HEK293 (cell line): ENCODE measurements around the gene BLVRB.

Source experiments
- CTCF ChIA-PET: fragments of 350-600 bp; formaldehyde crosslinking; extraction: SDS; loops from one replicate; lab custom pipeline; 2021; ENCODE audit warnings: antibody characterized with exemption; lab: Yijun Ruan, JAX
- POLR2A ChIA-PET: fragments of 300-600 bp; formaldehyde crosslinking; extraction: SDS; loops from one replicate; lab custom pipeline; 2020; ENCODE audit warnings: antibody characterized with exemption, inconsistent platforms; lab: Yijun Ruan, JAX
- H3K27ac ChIP-seq: fragments of 200-500 bp; sonication (Bioruptor generic); 2 replicates; pipeline ENCODE4 v1.5.1; 2014; ENCODE audit warnings: low read depth, low read length, control low read depth, inconsistent platforms; ENCODE audit errors: extremely low read depth
- H3K36me3 ChIP-seq, 2 experiments: fragments of 200-500 bp in 1 of 2; sonication (Bioruptor generic) in 1 of 2; 1 replicate in 1 of 2; 2 replicates in 1 of 2; pipeline ENCODE4 v1.5.1; 2014 to 2017; ENCODE audit warnings: inconsistent platforms in 2 of 2, low read length in 2 of 2; ENCODE audit not compliant: control insufficient read depth in 2 of 2, insufficient read depth in 1 of 2
- H3K4me1 ChIP-seq: fragments of 200-500 bp; sonication (Bioruptor generic); 2 replicates; pipeline ENCODE4 v1.5.1; 2014; ENCODE audit warnings: mild to moderate bottlenecking, low read length, inconsistent platforms; ENCODE audit not compliant: control insufficient read depth, insufficient read depth
- H3K4me3 ChIP-seq: 2 replicates; pipeline ENCODE4 v1.5.1; 2011; ENCODE audit warnings: low read depth, mild to moderate bottlenecking, control low read depth, low read length, moderate library complexity
- H3K9me3 ChIP-seq: fragments of 200-500 bp; sonication (Bioruptor generic); 2 replicates; pipeline ENCODE4 v1.5.1; 2014; ENCODE audit warnings: low read depth, low read length, inconsistent platforms; ENCODE audit not compliant: control insufficient read depth, insufficient read depth
- BCL11B ChIP-seq: fragments of 450-650 bp; formaldehyde crosslinking; IDR thresholded peaks from 2 replicates; pipeline ENCODE4 v1.5.1; 2016; ENCODE audit warnings: low read depth, missing biosample characterization, missing genetic modification characterization
- EGR2 ChIP-seq: fragments of 450-650 bp; formaldehyde crosslinking; IDR thresholded peaks from 2 replicates; pipeline ENCODE4 v1.5.1; 2016; ENCODE audit warnings: low read depth, missing biosample characterization, missing genetic modification characterization
- KLF9 ChIP-seq: fragments of 450-650 bp; formaldehyde crosslinking; IDR thresholded peaks from 2 replicates; pipeline ENCODE4 v1.5.1; 2016; ENCODE audit warnings: missing biosample characterization, missing genetic modification characterization, low read depth
- RBAK ChIP-seq: fragments of 450-650 bp; formaldehyde crosslinking; IDR thresholded peaks from 2 replicates; pipeline ENCODE4 v1.5.1; 2016; ENCODE audit warnings: missing biosample characterization, missing genetic modification characterization
- SALL2 ChIP-seq: fragments of 450-650 bp; formaldehyde crosslinking; IDR thresholded peaks from 2 replicates; pipeline ENCODE4 v1.5.0; 2017; ENCODE audit warnings: missing biosample characterization, mild to moderate bottlenecking, missing genetic modification characterization, borderline replicate concordance
- ZBTB26 ChIP-seq: fragments of 450-650 bp; formaldehyde crosslinking; optimal IDR thresholded peaks from 2 replicates; pipeline ENCODE3; 2016; ENCODE audit warnings: missing biosample characterization, mild to moderate bottlenecking, missing genetic modification characterization
- ZNF121 ChIP-seq: fragments of 450-650 bp; formaldehyde crosslinking; IDR thresholded peaks from 2 replicates; pipeline ENCODE4 v1.5.1; 2016; ENCODE audit warnings: missing biosample characterization, missing genetic modification characterization
- ZNF223 ChIP-seq: fragments of 450-650 bp; formaldehyde crosslinking; IDR thresholded peaks from 2 replicates; pipeline ENCODE4 v1.5.1; 2016; ENCODE audit warnings: missing biosample characterization, missing genetic modification characterization
- ZNF280D ChIP-seq: fragments of 450-650 bp; formaldehyde crosslinking; IDR thresholded peaks from 2 replicates; pipeline ENCODE4 v1.5.1; 2016; ENCODE audit warnings: missing biosample characterization, missing genetic modification characterization
- ZNF366 ChIP-seq: fragments of 450-650 bp; formaldehyde crosslinking; conservative IDR thresholded peaks from 2 replicates; pipeline ENCODE4 v1.5.1; 2016; ENCODE audit warnings: missing biosample characterization, missing genetic modification characterization
- ZNF394 ChIP-seq: fragments of 450-650 bp; formaldehyde crosslinking; IDR thresholded peaks from 2 replicates; pipeline ENCODE4 v1.5.1; 2016; ENCODE audit warnings: missing biosample characterization, missing genetic modification characterization, mild to moderate bottlenecking, moderate library complexity, borderline replicate concordance
- ZNF513 ChIP-seq: fragments of 450-650 bp; IDR thresholded peaks from 2 replicates; pipeline ENCODE4 v1.5.1; 2018; ENCODE audit warnings: missing biosample characterization, missing genetic modification characterization
- ZNF558 ChIP-seq: fragments of 450-650 bp; formaldehyde crosslinking; IDR thresholded peaks from 2 replicates; pipeline ENCODE4 v1.5.1; 2016; ENCODE audit warnings: missing biosample characterization, missing genetic modification characterization
- ZNF692 ChIP-seq: fragments of 450-650 bp; formaldehyde crosslinking; IDR thresholded peaks from 2 replicates; pipeline ENCODE4 v1.5.1; 2016; ENCODE audit warnings: missing biosample characterization, missing genetic modification characterization

BLVRB gene

GRCh38 chr19:40492274-40492673 lies 26.7 kb upstream of the BLVRB start (continued):
- TF ChIP-seq ZNF558 (tag by site-specific recombination) = peak; percentile 77
- TF ChIP-seq BCL11B (tag by site-specific recombination) = no peak
- TF ChIP-seq ZNF394 = peak; percentile 39; the same call in 1 of the 2 replicates
- TF ChIP-seq ZNF692 (tag by site-specific recombination) = 0 out of 2 replicates have a peak, but pooled peaks have one; percentile 15
- TF ChIP-seq ZNF280D (tag by site-specific recombination) = peak; percentile 94
- peak; percentile 40; the same call in 1 of the 2 replicates for TF ChIP-seq ZNF366 (tag by site-specific recombination)
- peak; percentile 38; the same call in 1 of the 2 replicates for TF ChIP-seq SALL2 (tag by site-specific recombination)
- TF ChIP-seq ZNF223 (tag by site-specific recombination) = no peak

- Histone ChIP-seq H3K9me3 (no peaks in the 10 kb centered on the region; the same call in 1 of the 2 replicates), H3K27ac (no peak overlapping the region), H3K36me3 (no peaks in the 10 kb centered on the region; a peak in 1 of 3 replicates), H3K4me1 (no peaks in the 10 kb centered on the region)
- TF ChIP-seq KLF9 (tag by site-specific recombination) (peak; percentile 10; the same call in 1 of the 2 replicates), EGR2 (tag by site-specific recombination) (no peak)
- TF ChIP-seq, all 188 proteins: peak for 1
- POLR2A ChIA-PET = no interaction called here
- no peak overlapping the region for H3K4me3 ChIP-seq
- CTCF ChIA-PET = interaction anchor here (0.6 to 3.0 kb wide), 7 partner anchors 9 to 144 kb away, joined by 3 to 18 read pairs (median 3); no protein-coding TSS in a partner anchor
These were observed 24.3 kb upstream of the BLVRB start for GRCh38 chr19:40489882-40490230.

GRCh38 chr19:40486017-40486416 lies 20.5 kb upstream of the BLVRB start:
- Histone ChIP-seq H3K4me1 (no peaks in the 10 kb centered on the region), H3K27ac (no peak overlapping the region), H3K36me3 (no peaks in the 10 kb centered on the region; a peak in 1 of 3 replicates), H3K4me3 (no peak overlapping the region)
- POLR2A ChIA-PET = interaction anchor here (1.2 kb wide), 1 partner anchor 20 kb away, joined by 3 read pairs; the partner anchor contains the start of gene BLVRB
- CTCF ChIA-PET = interaction anchor here (0.6 to 2.3 kb wide), 2 partner anchors 22 to 836 kb away, joined by 4 to 7 read pairs; no protein-coding TSS in a partner anchor
- peak; percentile 100 for TF ChIP-seq ZNF121 (tag by site-specific recombination)
- TF ChIP-seq ZNF513 = no peak
- TF ChIP-seq ZBTB26 (tag by site-specific recombination) = peak; percentile 11
- TF ChIP-seq RBAK (tag by site-specific recombination) = no peak
- TF ChIP-seq, all 188 proteins: peak for 2
- no peaks in the 10 kb centered on the region for H3K9me3 ChIP-seq
